ENCODE measurements around the gene EGFLAM. TPM values are rescaled to one million over a fixed set of nuclear protein-coding genes. Genes with fewer than 3 reads are reported as not detected.

EGFLAM gene
- polyA plus RNA-seq, 1 donor from 2014 or later: not detected

DNA sequence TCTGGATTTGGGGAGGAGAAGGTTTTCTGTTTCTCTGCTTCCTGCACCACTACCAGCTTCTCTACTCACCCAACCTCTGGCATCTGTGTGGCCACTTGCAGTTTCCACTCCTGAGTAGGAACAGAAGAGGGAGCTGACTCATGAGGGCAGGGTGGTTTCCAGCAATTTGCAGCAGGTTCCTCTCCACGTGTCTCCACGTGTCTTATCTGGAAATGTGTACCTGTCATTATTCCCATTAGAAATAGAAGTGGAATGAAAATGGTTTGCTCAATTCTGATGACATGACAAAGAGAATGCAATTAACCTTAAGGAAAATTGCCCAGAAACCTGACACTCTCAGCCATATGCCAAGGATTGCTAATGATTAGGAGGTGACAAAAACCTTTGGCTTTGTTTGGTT is 33.0 kb downstream of the EGFLAM start:
- no peaks in the 10 kb centered on the region for H4K20me1 ChIP-seq (ENCODE audit: insufficient read depth)
- H3K9me3 ChIP-seq (ENCODE audit: low read length): no peaks in the 10 kb centered on the region
- H3K4me2 ChIP-seq (ENCODE audit: low read length): no peak overlapping the region
- H3K9ac ChIP-seq (ENCODE audit: low read length): no peak overlapping the region
- H3K27me3 ChIP-seq (ENCODE audit: insufficient read depth, low read depth, low read length): no peaks in the 10 kb centered on the region
- H3K9me2 ChIP-seq (ENCODE audit: insufficient read depth, low read length): no peaks in the 10 kb centered on the region
- H3K36me3 ChIP-seq (ENCODE audit: insufficient read depth, low read length): no peaks in the 10 kb centered on the region
- H3F3A ChIP-seq (ENCODE audit: insufficient read depth, low read length, poor library complexity, severe bottlenecking): no peaks in the 10 kb centered on the region
- TF ChIP-seq, protein P1, sequence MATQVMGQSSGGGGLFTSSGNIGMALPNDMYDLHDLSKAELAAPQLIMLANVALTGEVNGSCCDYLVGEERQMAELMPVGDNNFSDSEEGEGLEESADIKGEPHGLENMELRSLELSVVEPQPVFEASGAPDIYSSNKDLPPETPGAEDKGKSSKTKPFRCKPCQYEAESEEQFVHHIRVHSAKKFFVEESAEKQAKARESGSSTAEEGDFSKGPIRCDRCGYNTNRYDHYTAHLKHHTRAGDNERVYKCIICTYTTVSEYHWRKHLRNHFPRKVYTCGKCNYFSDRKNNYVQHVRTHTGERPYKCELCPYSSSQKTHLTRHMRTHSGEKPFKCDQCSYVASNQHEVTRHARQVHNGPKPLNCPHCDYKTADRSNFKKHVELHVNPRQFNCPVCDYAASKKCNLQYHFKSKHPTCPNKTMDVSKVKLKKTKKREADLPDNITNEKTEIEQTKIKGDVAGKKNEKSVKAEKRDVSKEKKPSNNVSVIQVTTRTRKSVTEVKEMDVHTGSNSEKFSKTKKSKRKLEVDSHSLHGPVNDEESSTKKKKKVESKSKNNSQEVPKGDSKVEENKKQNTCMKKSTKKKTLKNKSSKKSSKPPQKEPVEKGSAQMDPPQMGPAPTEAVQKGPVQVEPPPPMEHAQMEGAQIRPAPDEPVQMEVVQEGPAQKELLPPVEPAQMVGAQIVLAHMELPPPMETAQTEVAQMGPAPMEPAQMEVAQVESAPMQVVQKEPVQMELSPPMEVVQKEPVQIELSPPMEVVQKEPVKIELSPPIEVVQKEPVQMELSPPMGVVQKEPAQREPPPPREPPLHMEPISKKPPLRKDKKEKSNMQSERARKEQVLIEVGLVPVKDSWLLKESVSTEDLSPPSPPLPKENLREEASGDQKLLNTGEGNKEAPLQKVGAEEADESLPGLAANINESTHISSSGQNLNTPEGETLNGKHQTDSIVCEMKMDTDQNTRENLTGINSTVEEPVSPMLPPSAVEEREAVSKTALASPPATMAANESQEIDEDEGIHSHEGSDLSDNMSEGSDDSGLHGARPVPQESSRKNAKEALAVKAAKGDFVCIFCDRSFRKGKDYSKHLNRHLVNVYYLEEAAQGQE (IDR thresholded peaks at IDR 0.05; ENCODE audit: borderline replicate concordance): peak; percentile 74
- TF ChIP-seq MXI1 (conservative IDR thresholded peaks at IDR 0.05; ENCODE audit: poor library complexity, severe bottlenecking) (peak; percentile 36), TAF1 (IDR thresholded peaks at IDR 0.05; ENCODE audit: low read depth) (no peak), CTCF (IDR thresholded peaks at IDR 0.05; ENCODE audit: poor library complexity, severe bottlenecking) (no peak), POLR2AphosphoS5 (IDR thresholded peaks at IDR 0.05) (peak; percentile 51), SMC3 (conservative IDR thresholded peaks at IDR 0.05; ENCODE audit: poor library complexity) (no peak), RAD21 (conservative IDR thresholded peaks at IDR 0.05) (no peak), EP300 (conservative IDR thresholded peaks at IDR 0.05; ENCODE audit: poor library complexity, severe bottlenecking) (peak; percentile 75), EZH2 (IDR thresholded peaks at IDR 0.05; ENCODE audit: borderline replicate concordance, insufficient read depth, low read length, poor library complexity, severe bottlenecking) (no peak)
- no peak overlapping the region for H3K4me3 ChIP-seq (ENCODE audit: low read length)
- no peak overlapping the region for H3K27ac ChIP-seq (ENCODE audit: low read length)
- no peaks in the 10 kb centered on the region for H3K79me2 ChIP-seq (replicated peaks; ENCODE audit: insufficient read depth, low read length)
- H2AFZ ChIP-seq (ENCODE audit: low read depth, low read length): no peak overlapping the region

DNA sequence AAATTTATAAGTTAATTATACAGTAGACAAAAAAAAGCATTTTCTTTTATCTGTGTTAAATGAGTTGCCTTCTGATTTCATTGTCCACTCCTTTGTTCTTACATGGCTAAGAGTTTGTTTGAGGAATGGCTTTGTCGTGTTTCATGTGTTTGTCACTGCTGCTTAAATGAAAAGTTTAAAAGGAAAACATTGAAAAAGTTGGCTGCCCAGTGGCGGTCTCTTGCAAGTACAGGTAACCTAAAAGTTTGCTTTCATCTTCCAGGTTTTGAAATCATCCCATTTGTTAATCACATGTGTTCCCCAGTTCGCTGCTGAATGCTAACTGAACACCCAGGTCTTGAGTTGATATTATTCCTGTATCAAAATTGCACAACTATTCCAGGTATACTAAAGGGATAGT is 33.9 kb downstream of the EGFLAM start:
- no peak overlapping the region for H3K9ac ChIP-seq (ENCODE audit: low read length)
- no peaks in the 10 kb centered on the region for H3K9me2 ChIP-seq (ENCODE audit: insufficient read depth, low read length)
- peak overlapping the region; percentile 34 for H3K27ac ChIP-seq (ENCODE audit: low read length)
- H3K36me3 ChIP-seq (ENCODE audit: insufficient read depth, low read length): no peaks in the 10 kb centered on the region
- H4K20me1 ChIP-seq (ENCODE audit: insufficient read depth): no peaks in the 10 kb centered on the region
- no peak overlapping the region for H2AFZ ChIP-seq (ENCODE audit: low read depth, low read length)
- no peak overlapping the region for H3K4me3 ChIP-seq (ENCODE audit: low read length)
- no peaks in the 10 kb centered on the region for H3F3A ChIP-seq (ENCODE audit: insufficient read depth, low read length, poor library complexity, severe bottlenecking)
- H3K4me2 ChIP-seq (ENCODE audit: low read length): no peak overlapping the region
- H3K79me2 ChIP-seq (replicated peaks; ENCODE audit: insufficient read depth, low read length): no peaks in the 10 kb centered on the region
- no peak for TF ChIP-seq CTCF (IDR thresholded peaks at IDR 0.05; ENCODE audit: poor library complexity, severe bottlenecking)
- no peak for TF ChIP-seq MXI1 (conservative IDR thresholded peaks at IDR 0.05; ENCODE audit: poor library complexity, severe bottlenecking)
- no peak for TF ChIP-seq EP300 (conservative IDR thresholded peaks at IDR 0.05; ENCODE audit: poor library complexity, severe bottlenecking)
- no peak for TF ChIP-seq SMC3 (conservative IDR thresholded peaks at IDR 0.05; ENCODE audit: poor library complexity)
- TF ChIP-seq EZH2 (IDR thresholded peaks at IDR 0.05; ENCODE audit: borderline replicate concordance, insufficient read depth, low read length, poor library complexity, severe bottlenecking): no peak
- no peak for TF ChIP-seq POLR2AphosphoS5 (IDR thresholded peaks at IDR 0.05)
- TF ChIP-seq, protein P1 (IDR thresholded peaks at IDR 0.05; ENCODE audit: borderline replicate concordance): no peak
- TF ChIP-seq RAD21 (conservative IDR thresholded peaks at IDR 0.05): no peak
- TF ChIP-seq TAF1 (IDR thresholded peaks at IDR 0.05; ENCODE audit: low read depth): no peak
- no peaks in the 10 kb centered on the region for H3K9me3 ChIP-seq (ENCODE audit: low read length)
- no peaks in the 10 kb centered on the region for H3K27me3 ChIP-seq (ENCODE audit: insufficient read depth, low read depth, low read length)

Data from neural cell (in vitro differentiated cells).